CD14-positive monocyte (primary cell): ENCODE measurements around the gene MT1G. TPM values are rescaled to one million over a fixed set of nuclear protein-coding genes. Genes with fewer than 3 reads are reported as not detected.

Source experiments
- DNase-seq, 3 donors: peaks; one replicate each; pipeline ENCODE4 v3.0.0-alpha.2; 2011 to 2022
- H2AFZ ChIP-seq: 2 replicates; pipeline ENCODE4 v1.6.0; 2012; ENCODE audit warnings: mild to moderate bottlenecking, low read depth, low read length, inconsistent platforms; ENCODE audit not compliant: insufficient read depth, poor library complexity, severe bottlenecking
- H3K27ac ChIP-seq, 2 donors: 1 replicate in 1 of 2; 2 replicates in 1 of 2; pipeline ENCODE4 v1.5.1; 2012 to 2013; ENCODE audit warnings: low read length in 2 of 2, control low read depth in 1 of 2, inconsistent platforms in 1 of 2, low read depth in 1 of 2, mild to moderate bottlenecking in 1 of 2
- H3K27me3 ChIP-seq, 2 donors: one replicate each; pipeline versions ENCODE4 v1.6.0 to v1.6.1; 2011 to 2013; ENCODE audit warnings: low read length in 2 of 2; ENCODE audit not compliant: control insufficient read depth in 2 of 2, insufficient read depth in 2 of 2
- H3K36me3 ChIP-seq, 2 donors: replicated peaks in 1 of 2; 1 replicate in 1 of 2; 2 replicates in 1 of 2; pipeline versions ENCODE4 v1.5.1 to v1.6.1; 2012 to 2013; ENCODE audit warnings: low read length in 2 of 2, control low read depth in 1 of 2, inconsistent platforms in 1 of 2, mild to moderate bottlenecking in 1 of 2; ENCODE audit not compliant: insufficient read depth in 2 of 2, control insufficient read depth in 1 of 2
- H3K4me1 ChIP-seq, 2 donors: 1 replicate in 1 of 2; 2 replicates in 1 of 2; pipeline versions ENCODE4 v1.5.1 to v1.6.1; 2012 to 2013; ENCODE audit warnings: low read length in 2 of 2, control low read depth in 1 of 2, inconsistent platforms in 1 of 2, mild to moderate bottlenecking in 1 of 2, moderate library complexity in 1 of 2; ENCODE audit not compliant: insufficient read depth in 2 of 2, control insufficient read depth in 1 of 2
- H3K4me2 ChIP-seq: replicated peaks from 2 replicates; pipeline ENCODE3; 2012; ENCODE audit warnings: low read length, moderate library complexity, mild to moderate bottlenecking; ENCODE audit not compliant: poor library complexity, severe bottlenecking; ENCODE audit errors: extremely low read depth
- H3K4me3 ChIP-seq, 3 experiments: fragments of 200-600 bp in 1 of 3; sonication (generic) in 1 of 3; replicated peaks in 1 of 3; 1 replicate in 2 of 3; 2 replicates in 1 of 3; pipeline ENCODE4 v1.5.1; 2011 to 2013; ENCODE audit warnings: low read length in 3 of 3, mild to moderate bottlenecking in 3 of 3, control low read depth in 2 of 3, low read depth in 2 of 3, inconsistent platforms in 1 of 3, moderate library complexity in 1 of 3
- H3K79me2 ChIP-seq: 2 replicates; pipeline ENCODE4 v1.6.0; 2012; ENCODE audit warnings: mild to moderate bottlenecking, control low read depth, inconsistent platforms, low read length, moderate library complexity; ENCODE audit not compliant: insufficient read depth
- H3K9ac ChIP-seq: 2 replicates; pipeline ENCODE4 v1.6.0; 2017; ENCODE audit warnings: low read length, mild to moderate bottlenecking; ENCODE audit not compliant: insufficient read depth, poor library complexity, severe bottlenecking
- H3K9me3 ChIP-seq, 2 donors: replicated peaks in 1 of 2; 1 replicate in 1 of 2; 2 replicates in 1 of 2; pipeline versions ENCODE4 v1.5.1 to v1.6.1; 2012 to 2013; ENCODE audit warnings: low read length in 2 of 2, control low read depth in 1 of 2; ENCODE audit not compliant: control insufficient read depth in 1 of 2, insufficient read depth in 1 of 2
- H4K20me1 ChIP-seq: 2 replicates; pipeline ENCODE4 v1.6.0; 2012; ENCODE audit warnings: mild to moderate bottlenecking, low read length, control low read depth, moderate library complexity; ENCODE audit not compliant: insufficient read depth
- H3K27ac Mint-ChIP-seq, 7 donors: one replicate each; pipeline ENCODE4 v1.8.0; 2020; ENCODE audit warnings: mild to moderate bottlenecking in 7 of 7, mixed read lengths in 7 of 7, moderate library complexity in 6 of 7, inconsistent platforms in 2 of 7
- H3K27me3 Mint-ChIP-seq, 3 donors: one replicate each; pipeline ENCODE4 v1.8.0; 2021 to 2022; ENCODE audit warnings: low read depth in 3 of 3, mild to moderate bottlenecking in 3 of 3, mixed read lengths in 3 of 3, moderate library complexity in 3 of 3, inconsistent platforms in 1 of 3
- H3K36me3 Mint-ChIP-seq, 2 donors: one replicate each; pipeline ENCODE4 v1.8.0; 2020; ENCODE audit warnings: mixed read lengths in 2 of 2, inconsistent platforms in 1 of 2, mild to moderate bottlenecking in 1 of 2
- H3K4me1 Mint-ChIP-seq: one replicate; pipeline ENCODE4 v1.8.0; 2020; ENCODE audit warnings: mild to moderate bottlenecking, mixed read lengths
- H3K4me3 Mint-ChIP-seq, 2 donors: one replicate each; pipeline ENCODE4 v1.8.0; 2020; ENCODE audit warnings: mild to moderate bottlenecking in 2 of 2, mixed read lengths in 2 of 2, moderate library complexity in 1 of 2
- H3K9me3 Mint-ChIP-seq, 7 donors: one replicate each; pipeline ENCODE4 v1.8.0; 2020 to 2022; ENCODE audit warnings: mixed read lengths in 7 of 7, mild to moderate bottlenecking in 6 of 7, moderate library complexity in 6 of 7, inconsistent platforms in 2 of 7
- CTCF ChIP-seq: fragments of 200-600 bp; IDR thresholded peaks from one replicate; pipeline ENCODE4 v1.8.0; 2022; ENCODE audit warnings: antibody characterized with exemption, mild to moderate bottlenecking
- WGBS: methylation state at CpG from one replicate; pipeline ENCODE4 v1.1.5; 2013; ENCODE audit warnings: missing lambda C conversion rate; ENCODE audit not compliant: insufficient coverage; 5-methylcytosine and 5-hydroxymethylcytosine counted together
- intact Hi-C, 2 donors: fragments of 100-400 bp; cut with micrococcal nuclease; formaldehyde crosslinking; loops; one replicate each; pipeline versions ENCODE4 v1.15.0 to v1.15.1; 2023
- polyA plus RNA-seq, 3 donors: library from polyadenylated mRNA; depleted of rRNA in 1 of 3; unstranded in 2 of 3; stranded (reverse) in 1 of 3; fragments of 300-500 nt in 2 of 3; fragments of >200 nt in 1 of 3; fragmentation: Illumina TruSeq in 2 of 3; gene quantifications; 1 replicate in 2 of 3; 2 replicates in 1 of 3; pipeline ENCODE4 v1.2.3, GENCODE V29; 2012 to 2021

MT1G gene
- polyA plus RNA-seq, 3 donors: 1.1 to 1.4 TPM; not detected in 1

GRCh38 chr16:56626685-56627084, 41.2 kb downstream of the MT1G start:
- H3K9ac ChIP-seq: no peak overlapping the region

GRCh38 chr16:56625943-56626654, 41.8 kb downstream of the MT1G start:
- intact Hi-C loops: no loop called here
- peak overlapping the region; percentile 96 for H2AFZ ChIP-seq
- H3K9me3 ChIP-seq: no peaks in the 10 kb centered on the region
- TF ChIP-seq CTCF: no peak
- no peaks in the 10 kb centered on the region for H3K36me3 ChIP-seq
- Mint-ChIP-seq H3K4me1 (peaks cover 27% of the 10 kb centered on the region), H3K27ac (peak overlapping the region in 4 of 7 donors; percentile 71 to 84 (median 78)), H3K36me3 (peaks cover 0 to 5% of the 10 kb centered on the region in 2 donors), H3K27me3 (peaks cover 48 to 68% (median 61%) of the 10 kb centered on the region in 3 donors), H3K4me3 (peak overlapping the region; percentile 93 to 98), H3K9me3 (peaks cover 0 to 7% (median 0%) of the 10 kb centered on the region in 7 donors)
- peak overlapping the region; percentile 63 to 93 (median 73) for H3K4me3 ChIP-seq
- peak overlapping the region in 1 of 2 donors; percentile 68 for H3K27ac ChIP-seq
- H3K9ac ChIP-seq: peak overlapping the region; percentile 69
- H4K20me1 ChIP-seq: no peaks in the 10 kb centered on the region
- peaks cover 6 to 55% of the 10 kb centered on the region in 2 donors for H3K27me3 ChIP-seq
- peak overlapping the region; percentile 98 for H3K4me2 ChIP-seq
- WGBS: 16% methylated on average over 9 of the region's 16 CpGs
- H3K4me1 ChIP-seq: peaks cover 16 to 22% of the 10 kb centered on the region in 2 donors
- DNase-seq: peak in 1 of 3 donors; percentile 40
- H3K79me2 ChIP-seq: no peaks in the 10 kb centered on the region

More at GRCh38 chr16:56626685-56627084, 41.2 kb downstream of the MT1G start:
- H3K36me3 Mint-ChIP-seq: peaks cover 0 to 6% of the 10 kb centered on the region in 2 donors
- peaks cover 0 to 3% of the 10 kb centered on the region in 2 donors for H3K9me3 ChIP-seq
- no peak for DNase-seq
- peaks cover 28% of the 10 kb centered on the region for H3K4me1 Mint-ChIP-seq
- no peak overlapping the region for H3K27ac Mint-ChIP-seq
- H3K27me3 ChIP-seq: peaks cover 12 to 60% of the 10 kb centered on the region in 2 donors
- intact Hi-C loops: no loop called here
- WGBS: 49% methylated on average over 4 of the region's 7 CpGs
- no peaks in the 10 kb centered on the region for H3K36me3 ChIP-seq
- TF ChIP-seq CTCF: no peak
- peaks cover 54 to 74% (median 66%) of the 10 kb centered on the region in 3 donors for H3K27me3 Mint-ChIP-seq
- no peaks in the 10 kb centered on the region for H3K79me2 ChIP-seq
- H3K4me3 ChIP-seq: peak overlapping the region in 1 of 3 experiments; percentile 93
- H3K9me3 Mint-ChIP-seq: peaks cover 0 to 9% (median under 1%) of the 10 kb centered on the region in 7 donors
- H2AFZ ChIP-seq: no peak overlapping the region
- H3K4me3 Mint-ChIP-seq: peak overlapping the region in 1 of 2 donors; percentile 98
- H3K4me1 ChIP-seq: peaks cover 16 to 22% of the 10 kb centered on the region in 2 donors
- peak overlapping the region; percentile 98 for H3K4me2 ChIP-seq
- no peaks in the 10 kb centered on the region for H4K20me1 ChIP-seq
- H3K27ac ChIP-seq: no peak overlapping the region
